Epithelial cell of esophagus (primary cell): ENCODE measurements around the gene PTPRT.

Experiments
- DNase-seq: peaks from one replicate; pipeline ENCODE4 v3.0.0; 2010; ENCODE audit warnings: low read depth
- H3K4me3 ChIP-seq: 2 replicates; pipeline ENCODE4 v1.5.1; 2011; ENCODE audit warnings: mild to moderate bottlenecking, low read length, control low read depth
- TF ChIP-seq, protein P1 (sequence below): IDR thresholded peaks from 2 replicates; pipeline ENCODE4 v1.5.1; 2011; ENCODE audit warnings: low read depth, mild to moderate bottlenecking, low read length, control low read depth, inconsistent platforms; ENCODE audit not compliant: insufficient read depth; ENCODE audit errors: missing control alignments

Gene PTPRT

DNA sequence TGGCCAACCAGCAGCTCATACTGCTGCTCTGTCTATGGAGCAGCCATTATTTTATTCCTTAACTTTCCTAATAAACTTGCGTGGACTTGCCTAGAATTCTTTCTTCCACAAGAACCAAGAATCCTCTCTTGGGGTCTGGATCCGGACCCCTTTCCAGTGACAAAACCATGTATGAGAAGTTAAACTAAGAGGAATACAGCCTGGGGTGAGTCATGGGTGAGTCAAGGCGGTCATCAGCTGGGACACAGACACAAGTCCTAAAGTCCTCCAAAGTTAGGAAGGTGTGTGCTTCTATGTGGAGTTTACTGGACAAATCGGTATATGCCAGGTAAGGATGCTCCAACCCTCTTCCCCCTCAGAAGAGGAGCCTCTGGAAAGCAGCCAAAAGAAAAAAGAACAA is 881.5 kb downstream of the PTPRT start:
- H3K4me3 ChIP-seq = no peak overlapping the region
- TF ChIP-seq, protein P1, sequence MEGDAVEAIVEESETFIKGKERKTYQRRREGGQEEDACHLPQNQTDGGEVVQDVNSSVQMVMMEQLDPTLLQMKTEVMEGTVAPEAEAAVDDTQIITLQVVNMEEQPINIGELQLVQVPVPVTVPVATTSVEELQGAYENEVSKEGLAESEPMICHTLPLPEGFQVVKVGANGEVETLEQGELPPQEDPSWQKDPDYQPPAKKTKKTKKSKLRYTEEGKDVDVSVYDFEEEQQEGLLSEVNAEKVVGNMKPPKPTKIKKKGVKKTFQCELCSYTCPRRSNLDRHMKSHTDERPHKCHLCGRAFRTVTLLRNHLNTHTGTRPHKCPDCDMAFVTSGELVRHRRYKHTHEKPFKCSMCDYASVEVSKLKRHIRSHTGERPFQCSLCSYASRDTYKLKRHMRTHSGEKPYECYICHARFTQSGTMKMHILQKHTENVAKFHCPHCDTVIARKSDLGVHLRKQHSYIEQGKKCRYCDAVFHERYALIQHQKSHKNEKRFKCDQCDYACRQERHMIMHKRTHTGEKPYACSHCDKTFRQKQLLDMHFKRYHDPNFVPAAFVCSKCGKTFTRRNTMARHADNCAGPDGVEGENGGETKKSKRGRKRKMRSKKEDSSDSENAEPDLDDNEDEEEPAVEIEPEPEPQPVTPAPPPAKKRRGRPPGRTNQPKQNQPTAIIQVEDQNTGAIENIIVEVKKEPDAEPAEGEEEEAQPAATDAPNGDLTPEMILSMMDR = no peak
- no peak for DNase-seq

DNA sequence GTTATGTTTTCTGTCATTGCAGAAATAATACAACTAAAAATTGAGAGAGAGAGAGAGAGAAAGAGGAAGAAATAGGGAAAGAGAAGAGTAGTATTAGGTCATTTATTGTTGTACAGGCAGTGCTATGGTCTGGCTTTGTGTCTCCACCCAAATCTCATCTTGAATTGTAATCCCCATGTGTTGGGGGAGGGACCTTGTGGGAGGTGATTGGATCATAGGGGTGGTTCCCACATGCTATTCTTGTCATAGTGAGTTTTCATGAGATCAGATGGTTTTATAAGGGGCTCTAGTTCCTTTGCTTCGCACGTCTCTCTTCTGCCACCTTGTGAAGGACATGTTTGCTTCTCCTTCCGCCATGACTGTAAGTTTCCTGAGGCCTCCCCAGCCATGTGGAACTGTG is 894.1 kb downstream of the PTPRT start:
- no peak overlapping the region for H3K4me3 ChIP-seq
- DNase-seq = no peak
- TF ChIP-seq, protein P1 = no peak

DNA sequence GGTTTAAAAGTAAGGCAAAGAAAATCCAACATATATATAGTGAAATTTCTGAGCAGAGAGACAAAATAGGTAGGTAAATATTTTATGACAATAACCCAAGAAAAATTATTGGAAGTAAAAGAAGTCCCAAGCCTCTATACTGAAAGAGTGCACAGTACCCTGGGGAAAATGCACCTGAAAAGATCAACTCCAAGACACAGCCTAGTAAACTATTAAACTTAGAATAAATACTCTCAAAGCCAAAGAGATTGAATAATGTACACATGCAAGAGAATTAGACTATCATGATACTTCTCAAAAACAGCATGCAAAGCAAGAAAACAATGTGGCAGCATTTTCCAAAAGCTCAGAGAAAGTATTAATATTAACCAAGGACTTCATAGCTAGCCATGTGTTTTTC is 894.7 kb downstream of the PTPRT start:
- no peak for DNase-seq
- TF ChIP-seq, protein P1 = no peak
- no peak overlapping the region for H3K4me3 ChIP-seq

DNA sequence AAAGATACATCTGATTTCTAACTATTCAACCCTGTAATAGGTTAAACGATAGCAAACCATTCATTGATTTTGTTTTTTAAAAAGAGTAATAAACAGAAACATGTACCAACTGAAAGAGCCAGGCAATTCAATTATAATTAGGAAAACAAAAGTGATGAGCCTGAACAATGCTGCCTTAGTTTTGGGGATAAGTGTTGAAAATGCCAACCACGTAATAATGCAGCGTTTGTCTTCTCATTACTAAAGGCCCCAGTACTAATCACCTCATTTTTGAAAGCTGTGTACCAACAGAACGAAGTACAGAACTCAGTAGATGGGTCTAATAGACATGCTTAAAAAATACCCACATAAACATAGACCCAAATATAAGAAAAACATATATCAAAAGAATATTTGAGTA is 907.9 kb downstream of the PTPRT start:
- TF ChIP-seq, protein P1 = no peak
- no peak overlapping the region for H3K4me3 ChIP-seq
- DNase-seq = no peak

DNA sequence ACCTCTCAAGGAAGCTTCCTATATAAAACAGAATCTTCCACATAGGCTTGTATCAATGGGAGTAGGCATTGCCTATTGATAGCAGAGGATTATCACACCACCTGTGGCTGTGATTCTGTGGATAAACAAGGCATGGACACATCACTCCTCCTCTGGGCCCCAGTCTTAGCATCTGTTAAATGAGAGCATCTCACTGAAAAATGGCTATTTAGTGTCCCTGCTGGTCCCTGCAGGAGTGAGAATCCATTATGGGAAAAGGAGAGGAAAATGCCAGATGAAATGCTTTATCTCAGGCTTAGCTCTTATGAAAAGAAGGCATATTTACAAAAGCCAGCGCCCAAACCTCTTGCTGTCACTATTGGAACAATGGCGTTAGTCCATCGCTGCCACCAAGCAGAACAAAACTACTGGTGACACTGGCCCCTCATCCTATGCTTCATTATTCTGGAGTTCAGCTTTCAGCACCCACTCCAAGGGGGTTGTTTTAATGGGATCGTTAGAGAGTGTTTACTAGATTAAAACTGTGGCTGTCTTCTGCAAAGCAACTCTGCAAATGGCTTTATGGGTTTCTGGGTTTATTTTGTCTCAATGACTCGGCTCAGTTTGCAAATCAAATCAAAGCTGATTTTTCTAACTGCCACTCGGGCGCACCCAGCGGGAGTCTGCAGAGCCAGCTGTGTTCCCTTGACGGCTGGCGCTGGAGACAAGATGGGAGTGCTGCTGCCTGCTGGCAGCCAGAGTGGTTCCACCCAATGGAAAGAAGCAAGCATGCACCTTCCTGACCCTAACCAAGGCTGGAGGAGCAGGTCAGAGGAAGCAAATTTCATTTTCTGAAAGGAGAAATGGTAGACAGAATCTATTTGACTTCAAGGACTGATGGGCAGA is 912.7 kb downstream of the PTPRT start:
- TF ChIP-seq, protein P1 = no peak
- DNase-seq = no peak
- no peak overlapping the region for H3K4me3 ChIP-seq

DNA sequence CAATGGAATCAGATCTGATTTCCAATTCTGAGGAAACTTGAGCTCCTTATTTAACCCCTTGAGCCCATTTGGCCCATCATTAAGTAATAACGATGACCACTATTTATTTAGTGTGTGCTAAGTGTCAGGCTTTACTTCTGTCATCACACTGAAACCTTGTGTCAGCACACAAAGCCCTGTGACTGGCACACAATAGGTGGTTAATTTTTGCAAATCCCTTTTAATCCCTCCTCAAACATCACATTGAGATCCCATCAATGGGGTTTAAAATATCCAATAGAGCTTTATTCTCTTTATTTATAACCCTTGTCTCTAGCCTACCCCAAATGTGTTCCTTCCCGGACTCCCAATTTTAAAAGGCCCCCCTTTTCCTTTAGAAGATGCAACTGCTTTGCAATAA is 914.7 kb downstream of the PTPRT start:
- H3K4me3 ChIP-seq = no peak overlapping the region
- TF ChIP-seq, protein P1 = no peak
- DNase-seq = no peak

DNA sequence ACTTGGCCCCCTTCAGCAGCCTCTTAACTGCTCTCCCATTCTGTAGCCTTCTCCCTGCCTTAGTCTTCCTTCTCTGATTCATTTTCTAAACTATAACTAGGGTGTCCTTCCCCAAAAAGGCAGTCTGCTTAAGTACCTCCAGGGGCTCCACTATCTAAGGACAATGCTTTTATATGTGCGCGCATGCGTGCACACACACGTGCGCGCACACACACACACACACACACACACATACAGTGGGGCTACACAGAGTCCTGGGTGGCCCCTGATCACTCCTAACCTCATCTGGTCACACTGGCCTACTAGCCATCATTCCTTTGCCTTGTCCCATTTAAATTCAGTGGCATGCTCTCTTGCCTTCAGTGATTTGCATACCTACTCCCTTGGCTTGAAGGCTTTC is 917.2 kb downstream of the PTPRT start:
- H3K4me3 ChIP-seq = no peak overlapping the region
- no peak for DNase-seq
- TF ChIP-seq, protein P1 = no peak
